HG03139 (cell line): Measurements from ENCODE around the gene GTF2IRD2.
"Not testable (repeated sequence)": the region's sequence is repeated elsewhere in the genome, so short reads cannot be mapped to it uniquely, and the experiment has no call there.

ENCODE experiments used
- ATAC-seq: cut with Tn5 transposase; IDR thresholded peaks from one replicate; pipeline ENCODE4 v1.9.1; 2021; ENCODE audit not compliant: unreplicated experiment

GTF2IRD2 gene

GRCh38 chr7:74850833-74851721, at the start of gene GTF2IRD2:
GTF2IRD2 (minus strand) TSS chr7:74851605; CDS start chr7:74836378, 15,227 bp downstream.
- peak; percentile 84 for ATAC-seq

- ATAC-seq, result peak; percentile 67
These were observed 39.0 kb upstream of the GTF2IRD2 start for GRCh38 chr7:74890158-74891123.

- ATAC-seq, result not testable (repeated sequence)
These were observed 38.2 kb upstream of the GTF2IRD2 start for GRCh38 chr7:74889518-74890129.

- not testable (repeated sequence) for ATAC-seq
These were observed 33.9 kb upstream of the GTF2IRD2 start for GRCh38 chr7:74885295-74885694.

- not testable (repeated sequence) for ATAC-seq
These were observed 30.7 kb upstream of the GTF2IRD2 start for GRCh38 chr7:74882110-74882509.

- not testable (repeated sequence) for ATAC-seq
These were observed 23.5 kb upstream of the GTF2IRD2 start for GRCh38 chr7:74874748-74875512.

- ATAC-seq, result not testable (repeated sequence)
These were observed 22.8 kb upstream of the GTF2IRD2 start for GRCh38 chr7:74874104-74874747.

GRCh38 chr7:74872542-74872941, 21.1 kb upstream of the GTF2IRD2 start:
- ATAC-seq, result not testable (repeated sequence)

- ATAC-seq, result not testable (repeated sequence)
These were observed 14.4 kb upstream of the GTF2IRD2 start for GRCh38 chr7:74865777-74866176.

- not testable (repeated sequence) for ATAC-seq
These were observed 1.6 kb downstream of the GTF2IRD2 start for GRCh38 chr7:74849853-74850252.

- not testable (repeated sequence) for ATAC-seq
These were observed 21.0 kb downstream of the GTF2IRD2 start for GRCh38 chr7:74830411-74830810.

- ATAC-seq, result not testable (repeated sequence)
These were observed 21.4 kb downstream of the GTF2IRD2 start for GRCh38 chr7:74829959-74830358.

GRCh38 chr7:74821259-74821658, 30.1 kb downstream of the GTF2IRD2 start:
- ATAC-seq, result not testable (repeated sequence)

- ATAC-seq, result peak; percentile 64
These were observed 31.1 kb downstream of the GTF2IRD2 start for GRCh38 chr7:74820146-74820805.

GRCh38 chr7:74815882-74816281, 35.5 kb downstream of the GTF2IRD2 start:
- not testable (repeated sequence) for ATAC-seq

GRCh38 chr7:74798644-74799043, 52.8 kb downstream of the GTF2IRD2 start:
- ATAC-seq, result not testable (repeated sequence)

- not testable (repeated sequence) for ATAC-seq
These were observed 53.4 kb downstream of the GTF2IRD2 start for GRCh38 chr7:74797848-74798622.

GRCh38 chr7:74789200-74789736, 62.1 kb downstream of the GTF2IRD2 start:
- not testable (repeated sequence) for ATAC-seq
